ENCODE results near the gene SPATA13. TPM values are rescaled to one million over a fixed set of nuclear protein-coding genes. Genes with fewer than 3 reads are reported as not detected.

The SPATA13 gene
- total RNA-seq, 1 experiment from 2014 or later: 28.7 TPM

GRCh38 chr13:24328145-24328544 lies 167.6 kb downstream of the SPATA13 start:
- Histone ChIP-seq H2AFZ (no peak overlapping the region), H3K9me3 (ENCODE audit: insufficient read depth, low read depth) (no peaks in the 10 kb centered on the region), H3K4me2 (no peak overlapping the region), H3K79me2 (ENCODE audit: low read depth) (no peaks in the 10 kb centered on the region), H3K36me3 (ENCODE audit: low read depth) (no peaks in the 10 kb centered on the region), H4K20me1 (ENCODE audit: insufficient read depth) (no peaks in the 10 kb centered on the region), H3K27me3 (ENCODE audit: insufficient read depth, low read depth) (no peaks in the 10 kb centered on the region), H3K4me1 (replicated peaks; ENCODE audit: insufficient read depth) (no peaks in the 10 kb centered on the region), H3K9me2 (ENCODE audit: insufficient read depth) (no peaks in the 10 kb centered on the region), H3K4me3 (no peak overlapping the region), H3K27ac (no peak overlapping the region), H3F3A (ENCODE audit: insufficient read depth, low read depth) (no peaks in the 10 kb centered on the region)
- ChIA-PET POLR2A (ENCODE audit: unreplicated experiment) (no interaction called here), CTCF (no interaction called here)
- no peak for DNase-seq
- TF ChIP-seq CTCF (conservative IDR thresholded peaks at IDR 0.05) (no peak), EZH2 (IDR thresholded peaks at IDR 0.05; ENCODE audit: low read depth) (no peak)
- no TSS peak for BruUV-seq (replicated peaks)
- intact Hi-C loops (cut with micrococcal nuclease; ENCODE audit: unreplicated experiment): loop anchor here (10.0 kb wide), 1 partner anchor 97 kb away; no protein-coding TSS in a partner anchor

GRCh38 chr13:24338721-24339120 lies 178.2 kb downstream of the SPATA13 start:
- no peak for DNase-seq
- H3K4me2 ChIP-seq: no peak overlapping the region
- no peaks in the 10 kb centered on the region for H3K79me2 ChIP-seq (ENCODE audit: low read depth)
- no peak for TF ChIP-seq CTCF (conservative IDR thresholded peaks at IDR 0.05)
- no peak for TF ChIP-seq EZH2 (IDR thresholded peaks at IDR 0.05; ENCODE audit: low read depth)
- ChIA-PET POLR2A (ENCODE audit: unreplicated experiment) (no interaction called here), CTCF (no interaction called here)
- BruUV-seq (replicated peaks): no TSS peak
- H3K27me3 ChIP-seq (ENCODE audit: insufficient read depth, low read depth): no peaks in the 10 kb centered on the region
- H3K9me3 ChIP-seq (ENCODE audit: insufficient read depth, low read depth): no peaks in the 10 kb centered on the region
- no peak overlapping the region for H3K27ac ChIP-seq
- H3K4me1 ChIP-seq (replicated peaks; ENCODE audit: insufficient read depth): no peaks in the 10 kb centered on the region
- no peak overlapping the region for H2AFZ ChIP-seq
- no peaks in the 10 kb centered on the region for H3K9me2 ChIP-seq (ENCODE audit: insufficient read depth)
- no peak overlapping the region for H3K4me3 ChIP-seq
- peaks cover 4% of the 10 kb centered on the region; the same call in 1 of the 2 replicates for H3F3A ChIP-seq (ENCODE audit: insufficient read depth, low read depth)
- H3K36me3 ChIP-seq (ENCODE audit: low read depth): no peaks in the 10 kb centered on the region
- no peaks in the 10 kb centered on the region for H4K20me1 ChIP-seq (ENCODE audit: insufficient read depth)
- intact Hi-C loops (cut with micrococcal nuclease; ENCODE audit: unreplicated experiment): no loop called here

- POLR2A ChIA-PET (ENCODE audit: unreplicated experiment): no interaction called here
- Histone ChIP-seq H3K27ac (no peak overlapping the region), H3K36me3 (ENCODE audit: low read depth) (no peaks in the 10 kb centered on the region), H3K4me1 (replicated peaks; ENCODE audit: insufficient read depth) (no peaks in the 10 kb centered on the region), H2AFZ (no peak overlapping the region), H3K27me3 (ENCODE audit: insufficient read depth, low read depth) (no peaks in the 10 kb centered on the region), H3F3A (ENCODE audit: insufficient read depth, low read depth) (peaks cover 4% of the 10 kb centered on the region; the same call in 1 of the 2 replicates), H3K9me2 (ENCODE audit: insufficient read depth) (no peaks in the 10 kb centered on the region), H3K9me3 (ENCODE audit: insufficient read depth, low read depth) (no peaks in the 10 kb centered on the region), H3K79me2 (ENCODE audit: low read depth) (no peaks in the 10 kb centered on the region), H4K20me1 (ENCODE audit: insufficient read depth) (no peaks in the 10 kb centered on the region), H3K4me2 (no peak overlapping the region), H3K4me3 (no peak overlapping the region)
- TF ChIP-seq EZH2 (IDR thresholded peaks at IDR 0.05; ENCODE audit: low read depth) (no peak), CTCF (conservative IDR thresholded peaks at IDR 0.05) (no peak)
- no peak for DNase-seq
- CTCF ChIA-PET: no interaction called here
- no TSS peak for BruUV-seq (replicated peaks)
- intact Hi-C loops (cut with micrococcal nuclease; ENCODE audit: unreplicated experiment): no loop called here
Measured at GRCh38 chr13:24339937-24340607, 179.6 kb downstream of the SPATA13 start.

Measured in PC-9 (cell line).